ENCODE data around the gene MTX3. TPM values are rescaled to one million over a fixed set of nuclear protein-coding genes. Genes with fewer than 3 reads are reported as not detected.

MTX3 gene
- total RNA-seq, 1 experiment from 2014 or later, result 8.4 TPM

GRCh38 chr5:79936646-79937216, 54.3 kb downstream of the MTX3 start:
- intact Hi-C loops (cut with micrococcal nuclease; ENCODE audit: unreplicated experiment), result no loop called here
- CTCF ChIA-PET, result no interaction called here

GRCh38 chr5:79936002-79936645, 54.9 kb downstream of the MTX3 start:
- TF ChIP-seq CTCF (IDR thresholded peaks at IDR 0.05; ENCODE audit: insufficient read depth in 1 of 2, low read depth in 1 of 2, low read length in 1 of 2, severe bottlenecking in 1 of 2, unreplicated experiment in 1 of 2), result no peak
- H3K4me1 Mint-ChIP-seq (ENCODE audit: low read depth, unreplicated experiment), result no peaks in the 10 kb centered on the region
- no peaks in the 10 kb centered on the region for H3K36me3 Mint-ChIP-seq (ENCODE audit: insufficient read depth, unreplicated experiment)
- Histone ChIP-seq H3K4me3 (ENCODE audit: low read depth, low read length) (no peak overlapping the region), H3K36me3 (ENCODE audit: control insufficient read depth, insufficient read depth, low read length) (no peaks in the 10 kb centered on the region), H3K4me1 (peaks cover 27% of the 10 kb centered on the region), H3K9me3 (peaks cover 30% of the 10 kb centered on the region), H3K27me3 (replicated peaks; ENCODE audit: control insufficient read depth, insufficient read depth, low read length) (no peaks in the 10 kb centered on the region)
- CTCF ChIA-PET, result no interaction called here
- BruUV-seq (replicated peaks), result no TSS peak
- no peaks in the 10 kb centered on the region for H3K27me3 Mint-ChIP-seq (ENCODE audit: insufficient read depth, unreplicated experiment)
- intact Hi-C loops (cut with micrococcal nuclease; ENCODE audit: unreplicated experiment), result no loop called here
- POLR2A ChIA-PET, result no interaction called here
- H3K9me3 Mint-ChIP-seq (ENCODE audit: unreplicated experiment), result no peaks in the 10 kb centered on the region
- DNase-seq, result no peak
- no peak overlapping the region for H3K27ac Mint-ChIP-seq (ENCODE audit: unreplicated experiment)
- no peak overlapping the region for H3K4me3 Mint-ChIP-seq (ENCODE audit: unreplicated experiment)

More at GRCh38 chr5:79936646-79937216, 54.3 kb downstream of the MTX3 start:
- Mint-ChIP-seq H3K36me3 (ENCODE audit: insufficient read depth, unreplicated experiment) (no peaks in the 10 kb centered on the region), H3K27me3 (ENCODE audit: insufficient read depth, unreplicated experiment) (no peaks in the 10 kb centered on the region), H3K4me3 (ENCODE audit: unreplicated experiment) (no peak overlapping the region), H3K9me3 (ENCODE audit: unreplicated experiment) (no peaks in the 10 kb centered on the region), H3K4me1 (ENCODE audit: low read depth, unreplicated experiment) (no peaks in the 10 kb centered on the region), H3K27ac (ENCODE audit: unreplicated experiment) (no peak overlapping the region)
- Histone ChIP-seq H3K27me3 (replicated peaks; ENCODE audit: control insufficient read depth, insufficient read depth, low read length) (no peaks in the 10 kb centered on the region), H3K36me3 (ENCODE audit: control insufficient read depth, insufficient read depth, low read length) (no peaks in the 10 kb centered on the region), H3K4me1 (peaks cover 25% of the 10 kb centered on the region), H3K4me3 (ENCODE audit: low read depth, low read length) (no peak overlapping the region), H3K9me3 (peaks cover 24% of the 10 kb centered on the region)
- POLR2A ChIA-PET, result no interaction called here
- TF ChIP-seq CTCF (IDR thresholded peaks at IDR 0.05; ENCODE audit: insufficient read depth in 1 of 2, low read depth in 1 of 2, low read length in 1 of 2, severe bottlenecking in 1 of 2, unreplicated experiment in 1 of 2), result no peak
- no peak for DNase-seq
- no TSS peak for BruUV-seq (replicated peaks)

- Mint-ChIP-seq H3K4me1 (ENCODE audit: low read depth, unreplicated experiment) (no peaks in the 10 kb centered on the region), H3K27me3 (ENCODE audit: insufficient read depth, unreplicated experiment) (no peaks in the 10 kb centered on the region), H3K4me3 (ENCODE audit: unreplicated experiment) (no peak overlapping the region), H3K36me3 (ENCODE audit: insufficient read depth, unreplicated experiment) (no peaks in the 10 kb centered on the region), H3K9me3 (ENCODE audit: unreplicated experiment) (no peaks in the 10 kb centered on the region), H3K27ac (ENCODE audit: unreplicated experiment) (no peak overlapping the region)
- H3K9me3 ChIP-seq, result peaks cover 30% of the 10 kb centered on the region
- H3K4me3 ChIP-seq (ENCODE audit: low read depth, low read length), result no peak overlapping the region
- TF ChIP-seq CTCF (IDR thresholded peaks at IDR 0.05; ENCODE audit: insufficient read depth in 1 of 2, low read depth in 1 of 2, low read length in 1 of 2, severe bottlenecking in 1 of 2, unreplicated experiment in 1 of 2), result no peak
- no peak for DNase-seq
- H3K36me3 ChIP-seq (ENCODE audit: control insufficient read depth, insufficient read depth, low read length), result no peaks in the 10 kb centered on the region
- peaks cover 31% of the 10 kb centered on the region for H3K4me1 ChIP-seq
- POLR2A ChIA-PET, result no interaction called here
- BruUV-seq (replicated peaks), result no TSS peak
- no peaks in the 10 kb centered on the region for H3K27me3 ChIP-seq (replicated peaks; ENCODE audit: control insufficient read depth, insufficient read depth, low read length)
- intact Hi-C loops (cut with micrococcal nuclease; ENCODE audit: unreplicated experiment), result no loop called here
- CTCF ChIA-PET, result interaction anchor here (1.5 kb wide), 1 partner anchor 149 kb away, joined by 3 read pairs; no protein-coding TSS in a partner anchor
Measured at GRCh38 chr5:79934681-79935080, 56.4 kb downstream of the MTX3 start.

All from Caco-2 (cell line).